Measurements from ENCODE around the gene MCC.

Gene MCC

DNA sequence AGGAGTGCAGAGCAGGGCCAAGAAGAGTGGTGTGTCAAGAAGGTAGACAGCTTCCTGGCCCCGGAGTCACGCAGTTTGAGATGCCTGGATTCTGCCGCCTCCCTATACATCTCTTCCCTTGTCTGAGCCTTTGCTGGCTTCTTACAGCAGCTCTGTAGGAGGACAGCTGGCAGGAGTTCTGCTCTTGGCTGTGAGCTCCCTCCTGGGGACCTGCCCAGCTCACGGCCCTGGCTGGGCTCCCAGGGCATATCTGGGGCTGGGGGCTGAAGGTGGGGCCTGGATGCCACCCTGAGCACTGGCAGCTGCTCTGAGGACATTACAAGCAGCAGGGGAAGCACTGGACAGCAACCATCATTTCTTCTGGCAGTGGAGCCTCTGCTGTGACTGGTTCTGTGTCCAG is 52.7 kb downstream of the MCC start:
- Mint-ChIP-seq H3K4me1 (peaks cover 33% of the 10 kb centered on the region), H3K36me3 (ENCODE audit: low read depth) (no peaks in the 10 kb centered on the region), H3K27ac (peak overlapping the region in 2 of 3 experiments; percentile 95 to 98), H3K27me3 (ENCODE audit: low read depth) (no peaks in the 10 kb centered on the region), H3K9me3 (peaks cover 4% of the 10 kb centered on the region), H3K4me3 (no peak overlapping the region)
- TF ChIP-seq, protein P1, sequence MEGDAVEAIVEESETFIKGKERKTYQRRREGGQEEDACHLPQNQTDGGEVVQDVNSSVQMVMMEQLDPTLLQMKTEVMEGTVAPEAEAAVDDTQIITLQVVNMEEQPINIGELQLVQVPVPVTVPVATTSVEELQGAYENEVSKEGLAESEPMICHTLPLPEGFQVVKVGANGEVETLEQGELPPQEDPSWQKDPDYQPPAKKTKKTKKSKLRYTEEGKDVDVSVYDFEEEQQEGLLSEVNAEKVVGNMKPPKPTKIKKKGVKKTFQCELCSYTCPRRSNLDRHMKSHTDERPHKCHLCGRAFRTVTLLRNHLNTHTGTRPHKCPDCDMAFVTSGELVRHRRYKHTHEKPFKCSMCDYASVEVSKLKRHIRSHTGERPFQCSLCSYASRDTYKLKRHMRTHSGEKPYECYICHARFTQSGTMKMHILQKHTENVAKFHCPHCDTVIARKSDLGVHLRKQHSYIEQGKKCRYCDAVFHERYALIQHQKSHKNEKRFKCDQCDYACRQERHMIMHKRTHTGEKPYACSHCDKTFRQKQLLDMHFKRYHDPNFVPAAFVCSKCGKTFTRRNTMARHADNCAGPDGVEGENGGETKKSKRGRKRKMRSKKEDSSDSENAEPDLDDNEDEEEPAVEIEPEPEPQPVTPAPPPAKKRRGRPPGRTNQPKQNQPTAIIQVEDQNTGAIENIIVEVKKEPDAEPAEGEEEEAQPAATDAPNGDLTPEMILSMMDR (IDR thresholded peaks at IDR 0.05; ENCODE audit: unreplicated experiment in 3 of 3): no peak

DNA sequence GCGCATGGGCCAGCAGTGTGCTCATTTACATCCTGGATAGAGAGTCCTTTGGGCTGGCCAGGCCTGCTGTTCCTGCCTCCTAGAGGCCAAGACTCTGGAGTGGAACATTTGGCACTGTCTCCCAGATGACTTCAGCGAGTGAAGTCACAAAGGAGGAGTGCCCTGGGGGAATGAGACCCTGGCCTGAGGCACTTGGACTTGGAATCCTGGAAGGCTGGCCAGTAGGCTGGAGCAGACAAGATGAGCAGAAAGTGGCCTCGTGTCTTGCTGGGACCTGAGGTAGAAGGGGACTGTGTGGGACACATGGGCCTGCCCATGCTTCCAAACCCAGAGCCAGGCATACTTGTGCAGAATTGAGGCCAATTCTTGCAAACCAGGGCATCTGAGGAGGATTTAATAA is 53.4 kb downstream of the MCC start, which contains the start of gene TSSK1B:
Gene TSSK1B, minus strand, starts transcription at position 101 of the 400 bp plus-strand sequence. CDS start 150 bp downstream, outside the sequence.
- H3K4me1 Mint-ChIP-seq: peaks cover 33% of the 10 kb centered on the region
- no peaks in the 10 kb centered on the region for H3K27me3 Mint-ChIP-seq (ENCODE audit: low read depth)
- H3K4me3 Mint-ChIP-seq: no peak within 1 kb of the TSS
- peak within 1 kb of the TSS in 2 of 3 experiments; percentile 95 to 98 for H3K27ac Mint-ChIP-seq
- TF ChIP-seq, protein P1 (IDR thresholded peaks at IDR 0.05; ENCODE audit: unreplicated experiment in 3 of 3): no peak
- H3K9me3 Mint-ChIP-seq: no peaks in the 10 kb centered on the region
- H3K36me3 Mint-ChIP-seq (ENCODE audit: low read depth): no peaks in the 10 kb centered on the region

DNA sequence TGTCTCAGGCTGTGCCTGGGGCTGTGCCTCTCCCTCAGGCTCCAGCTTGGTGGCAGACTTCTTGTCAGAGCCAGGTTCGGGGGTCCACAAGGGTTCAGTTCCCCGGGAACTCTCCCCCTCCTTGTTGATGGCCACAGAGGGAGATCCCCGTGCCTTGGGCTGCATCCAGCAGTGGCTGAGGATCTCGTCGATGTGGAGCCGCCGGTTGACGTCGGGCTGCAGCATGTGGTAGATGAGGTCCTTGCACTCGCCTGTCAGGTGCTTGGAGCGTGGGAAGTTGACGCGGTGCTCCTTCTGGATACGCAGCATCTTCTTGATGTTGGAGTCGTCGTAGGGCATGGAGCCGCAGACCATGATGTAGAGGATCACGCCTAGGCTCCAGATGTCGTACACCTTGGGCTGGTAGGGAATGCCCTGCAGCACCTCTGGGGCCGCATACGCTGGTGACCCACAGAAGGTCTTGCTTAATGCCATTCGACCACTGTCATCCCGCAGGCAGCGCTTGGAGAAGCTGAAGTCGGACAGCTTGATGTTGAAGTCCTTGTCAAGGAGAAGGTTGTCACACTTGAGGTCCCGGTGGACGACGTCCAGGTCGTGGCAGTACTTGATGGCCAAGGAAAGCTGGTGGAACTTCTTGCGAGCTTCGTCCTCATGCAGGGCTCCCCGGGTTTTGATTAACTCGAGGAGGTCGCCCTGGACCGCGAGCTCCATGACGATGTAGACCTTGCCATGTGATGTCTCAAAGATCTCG is 54.2 kb downstream of the MCC start:
- no peak overlapping the region for H3K27ac Mint-ChIP-seq
- H3K9me3 Mint-ChIP-seq: no peaks in the 10 kb centered on the region
- H3K36me3 Mint-ChIP-seq (ENCODE audit: low read depth): no peaks in the 10 kb centered on the region
- H3K4me3 Mint-ChIP-seq: no peak overlapping the region
- H3K27me3 Mint-ChIP-seq (ENCODE audit: low read depth): no peaks in the 10 kb centered on the region
- TF ChIP-seq, protein P1 (IDR thresholded peaks at IDR 0.05; ENCODE audit: unreplicated experiment in 3 of 3): no peak
- H3K4me1 Mint-ChIP-seq: peaks cover 33% of the 10 kb centered on the region

DNA sequence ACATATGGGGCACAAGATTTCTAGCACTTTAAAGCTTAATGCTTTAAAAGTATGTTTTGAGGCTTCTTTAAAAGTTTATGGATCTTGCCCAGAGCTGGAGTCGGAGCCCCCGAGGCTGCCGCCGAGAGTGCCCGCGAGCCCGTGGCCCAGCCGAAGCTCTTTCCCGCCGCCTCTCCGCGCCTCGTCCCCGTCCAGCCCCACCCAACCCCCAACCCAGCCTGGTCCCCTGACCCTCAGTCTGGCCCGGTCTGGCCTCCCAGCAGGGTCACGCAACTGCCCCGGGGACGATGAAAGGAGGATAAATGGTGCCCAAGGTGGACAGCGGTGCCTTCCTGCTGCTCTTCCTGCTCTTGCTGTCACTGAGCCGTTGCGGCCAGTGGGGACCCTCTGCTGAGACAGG is 55.2 kb downstream of the MCC start:
- Mint-ChIP-seq H3K27me3 (ENCODE audit: low read depth) (no peaks in the 10 kb centered on the region), H3K9me3 (no peaks in the 10 kb centered on the region), H3K36me3 (ENCODE audit: low read depth) (no peaks in the 10 kb centered on the region), H3K4me1 (peaks cover 32% of the 10 kb centered on the region), H3K4me3 (no peak overlapping the region), H3K27ac (peak overlapping the region in 2 of 3 experiments; percentile 34 to 45)
- TF ChIP-seq, protein P1 (IDR thresholded peaks at IDR 0.05; ENCODE audit: unreplicated experiment in 3 of 3): no peak

DNA sequence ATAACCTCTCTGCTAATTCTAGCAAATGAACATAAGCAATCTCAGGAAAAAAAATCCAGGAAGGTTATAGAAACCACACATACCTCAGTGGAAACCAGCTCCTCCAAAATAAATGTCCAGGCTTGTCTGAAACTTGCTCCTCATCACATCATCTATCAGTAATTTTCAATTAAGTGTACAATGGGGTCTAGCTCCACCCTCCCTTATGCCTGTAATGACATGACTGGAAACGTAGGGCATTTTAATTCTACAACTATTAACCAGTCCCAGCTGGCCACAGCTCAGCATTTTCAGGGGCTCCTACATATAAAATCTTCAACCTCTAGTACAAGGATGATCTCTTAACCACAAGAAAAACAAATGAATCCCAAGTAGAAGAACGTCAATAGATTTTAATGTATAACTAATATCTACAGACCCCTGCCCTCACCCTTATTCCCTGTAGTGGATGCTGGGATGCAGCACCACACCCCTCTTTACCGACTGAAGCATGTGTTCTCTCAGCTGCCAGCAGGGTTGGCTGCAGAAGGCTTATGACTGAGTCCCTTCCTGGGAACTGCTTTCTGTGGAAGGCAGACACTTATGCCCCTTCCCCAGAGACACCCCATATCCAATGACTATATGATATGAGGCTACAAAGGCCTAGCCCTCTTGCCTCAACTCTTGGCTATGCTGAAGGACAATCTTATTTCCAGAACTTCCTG is 60.2 kb downstream of the MCC start:
- H3K4me1 Mint-ChIP-seq: peaks cover 3% of the 10 kb centered on the region
- TF ChIP-seq, protein P1 (IDR thresholded peaks at IDR 0.05; ENCODE audit: unreplicated experiment in 3 of 3): no peak
- H3K9me3 Mint-ChIP-seq: no peaks in the 10 kb centered on the region
- H3K4me3 Mint-ChIP-seq: no peak overlapping the region
- no peaks in the 10 kb centered on the region for H3K27me3 Mint-ChIP-seq (ENCODE audit: low read depth)
- H3K36me3 Mint-ChIP-seq (ENCODE audit: low read depth): no peaks in the 10 kb centered on the region
- peak overlapping the region in 2 of 3 experiments; percentile 44 to 59 for H3K27ac Mint-ChIP-seq

Data from nephron (organoid).